T-helper 1 cell treated with Interleukin-12 subunit alpha and Interleukin-12 subunit beta and Interleukin-4 antibody, amounts not matched to agents 30 μg/mL and 1 μg/mL, for 36 hours (primary cell): ENCODE data around the gene MEIOB.
"Not testable (repeated sequence)": the region's sequence is repeated elsewhere in the genome, so short reads cannot be mapped to it uniquely, and the experiment has no call there.

ENCODE experiments used
- H3K27ac Mint-ChIP-seq: one replicate; pipeline ENCODE4 v1.8.0; 2021; ENCODE audit warnings: mild to moderate bottlenecking, mixed read lengths
- H3K27me3 Mint-ChIP-seq: one replicate; pipeline ENCODE4 v1.8.0; 2021; ENCODE audit warnings: low read depth, mixed read lengths
- H3K36me3 Mint-ChIP-seq: one replicate; pipeline ENCODE4 v1.8.0; 2021; ENCODE audit warnings: low read depth, mixed read lengths
- H3K4me1 Mint-ChIP-seq: one replicate; pipeline ENCODE4 v1.8.0; 2021; ENCODE audit warnings: low read depth, mixed read lengths
- H3K4me3 Mint-ChIP-seq: one replicate; pipeline ENCODE4 v1.8.0; 2021; ENCODE audit warnings: mild to moderate bottlenecking, moderate library complexity, mixed read lengths
- H3K9me3 Mint-ChIP-seq: one replicate; pipeline ENCODE4 v1.8.0; 2021; ENCODE audit warnings: mixed read lengths

The MEIOB gene

DNA sequence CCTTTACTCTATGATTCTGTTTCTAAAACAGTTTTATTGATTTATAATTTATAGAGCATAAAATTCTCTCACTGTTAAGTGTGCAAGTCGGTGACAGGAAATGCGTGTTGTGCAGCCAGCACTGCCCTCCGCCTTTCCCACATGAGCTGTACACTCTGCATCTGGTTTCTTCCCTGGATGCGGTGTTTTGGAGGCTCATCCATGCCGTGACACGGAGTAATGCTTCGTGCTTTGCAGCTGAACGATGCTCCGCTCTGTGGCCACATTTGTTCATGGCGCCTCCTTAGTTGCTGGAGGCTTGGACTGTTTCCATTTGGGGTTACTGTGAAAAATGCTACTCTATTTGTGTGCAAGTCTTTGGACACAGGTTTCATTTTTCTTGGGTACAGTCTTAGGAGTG lies 71.3 kb downstream of the MEIOB start:
- peaks cover 27% of the 10 kb centered on the region for H3K9me3 Mint-ChIP-seq
- no peak overlapping the region for H3K27ac Mint-ChIP-seq
- no peaks in the 10 kb centered on the region for H3K4me1 Mint-ChIP-seq
- no peaks in the 10 kb centered on the region for H3K27me3 Mint-ChIP-seq
- peaks cover 9% of the 10 kb centered on the region for H3K36me3 Mint-ChIP-seq
- no peak overlapping the region for H3K4me3 Mint-ChIP-seq

DNA sequence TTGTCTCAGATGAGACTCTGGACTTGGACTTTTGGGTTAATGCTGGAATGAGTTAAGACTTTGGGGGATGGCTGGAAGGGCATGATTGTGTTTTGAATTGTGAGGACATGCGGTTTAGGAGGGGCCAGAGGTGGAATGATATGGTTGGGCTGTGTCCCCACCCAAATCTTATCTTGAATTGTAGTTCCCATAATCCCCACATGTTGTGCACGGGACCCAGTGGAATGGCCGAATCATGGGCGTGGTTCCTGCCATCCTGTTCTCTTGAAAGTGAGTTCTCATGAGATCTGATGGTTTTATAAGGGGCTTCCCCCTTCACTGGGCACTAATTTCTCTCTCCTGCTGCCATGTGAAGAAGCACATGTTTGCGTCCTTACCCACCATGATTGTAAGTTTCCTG lies 72.7 kb downstream of the MEIOB start:
- H3K27ac Mint-ChIP-seq, H3K4me1 Mint-ChIP-seq, H3K27me3 Mint-ChIP-seq, H3K4me3 Mint-ChIP-seq, H3K36me3 Mint-ChIP-seq: not testable (repeated sequence)
- H3K9me3 Mint-ChIP-seq = peaks cover 27% of the 10 kb centered on the region

DNA sequence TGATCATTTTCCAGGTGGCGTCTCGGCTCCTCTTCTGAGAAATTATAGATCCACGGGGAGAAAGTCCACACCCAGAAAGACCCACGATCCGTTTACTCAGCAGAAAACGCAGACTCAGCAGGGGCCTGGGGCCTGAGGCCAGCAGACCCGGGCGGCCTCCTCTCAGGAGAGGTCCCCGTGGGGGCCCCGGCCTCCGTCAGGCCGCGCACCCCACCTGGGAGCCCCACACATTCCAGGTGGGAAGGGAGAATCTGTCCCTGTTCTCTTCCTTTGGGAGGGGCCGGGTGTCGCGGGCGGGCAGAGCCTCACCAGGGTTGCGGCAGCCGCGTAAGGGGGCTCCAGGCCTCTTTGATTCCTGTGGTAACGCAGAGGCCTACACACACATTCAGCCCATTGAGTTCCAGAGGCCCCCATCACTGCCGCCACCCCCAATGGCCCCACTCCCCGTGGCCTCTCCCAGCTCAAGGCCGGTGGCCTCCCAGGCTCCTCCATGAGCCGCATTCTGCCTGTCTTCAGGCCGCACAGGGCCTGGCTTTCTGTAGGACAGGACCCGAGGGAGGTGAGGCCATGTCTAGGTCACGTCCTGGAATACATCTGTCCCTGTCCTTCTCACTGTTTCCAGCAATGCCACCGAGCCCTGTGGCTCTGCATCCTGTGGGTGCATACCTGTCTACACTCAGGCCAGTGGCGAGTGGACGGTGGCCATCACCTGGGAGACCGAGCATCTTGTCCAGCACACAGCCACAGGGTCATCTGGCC lies 76.9 kb downstream of the MEIOB start:
- Mint-ChIP-seq H3K4me1 (no peaks in the 10 kb centered on the region), H3K9me3 (peaks cover 20% of the 10 kb centered on the region), H3K36me3 (peaks cover 3% of the 10 kb centered on the region), H3K4me3 (no peak overlapping the region), H3K27me3 (no peaks in the 10 kb centered on the region), H3K27ac (no peak overlapping the region)

DNA sequence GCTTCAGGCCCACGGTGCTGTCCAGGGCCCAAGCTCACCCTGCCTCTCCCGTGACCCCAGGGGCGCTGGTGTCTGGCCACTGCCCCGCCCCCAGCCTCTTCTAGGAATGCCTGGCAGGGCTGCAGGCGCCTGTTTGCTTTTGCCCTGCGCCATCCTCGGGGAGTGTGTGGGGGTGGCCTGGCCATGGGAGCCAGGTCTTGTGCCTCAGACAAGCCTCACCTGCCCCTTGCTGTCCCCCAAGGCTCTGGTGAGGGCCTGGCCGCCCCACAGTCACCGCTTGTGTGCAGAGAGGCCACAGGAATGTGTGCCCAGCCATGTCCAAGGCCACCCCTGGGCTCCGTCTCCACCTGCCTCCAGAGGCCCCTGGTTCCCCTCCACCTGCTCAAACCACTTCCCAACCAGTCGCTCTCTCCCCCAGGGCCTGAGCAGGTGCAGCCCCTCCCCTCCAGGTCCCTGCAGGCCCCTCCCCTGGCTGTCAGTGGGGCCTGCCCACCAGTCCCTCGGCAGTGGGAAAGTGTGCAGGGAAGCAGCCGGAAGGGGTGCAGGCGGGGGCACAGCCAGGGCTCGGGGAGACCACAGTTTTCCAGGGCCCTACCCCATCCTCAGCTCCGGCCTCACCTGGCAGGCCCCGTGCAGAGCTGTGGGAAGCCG lies 77.6 kb downstream of the MEIOB start:
- Mint-ChIP-seq H3K4me3 (no peak overlapping the region), H3K4me1 (no peaks in the 10 kb centered on the region), H3K27ac (no peak overlapping the region), H3K27me3 (no peaks in the 10 kb centered on the region), H3K9me3 (peaks cover 13% of the 10 kb centered on the region), H3K36me3 (peaks cover 3% of the 10 kb centered on the region)

DNA sequence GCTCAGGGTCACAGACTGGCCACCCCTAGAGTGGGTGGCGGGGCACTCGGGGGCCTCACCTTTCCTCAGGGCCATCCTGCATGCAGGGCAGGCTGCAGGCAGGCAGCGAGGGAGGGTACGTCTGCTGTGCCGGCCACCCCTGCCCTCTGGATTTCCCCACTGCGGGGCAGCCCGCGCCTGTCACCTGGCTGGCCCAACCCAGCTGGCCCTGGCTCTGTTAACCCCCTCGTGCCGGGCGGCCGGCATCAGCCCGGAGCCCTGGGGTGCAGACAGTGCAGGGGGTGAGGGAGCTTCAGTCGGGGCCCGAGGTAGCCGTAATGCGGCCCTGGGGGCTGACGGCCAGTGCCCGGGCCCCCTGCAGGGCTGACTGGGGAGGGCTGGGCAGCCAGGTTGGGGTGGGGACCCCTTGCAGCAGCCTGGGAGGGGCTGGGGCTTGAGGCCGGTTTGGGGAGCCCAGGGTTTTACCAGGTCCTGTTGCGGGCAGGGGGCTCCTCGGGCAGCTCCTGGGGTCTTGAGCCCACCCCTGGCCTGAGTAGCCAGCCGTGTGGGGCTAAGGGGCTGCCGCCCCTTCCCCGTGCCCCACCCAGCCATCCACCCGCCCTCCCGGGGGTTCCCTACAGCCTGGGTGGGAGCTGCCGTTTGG lies 78.3 kb downstream of the MEIOB start, which contains the start of gene IGFALS:
Gene IGFALS (minus strand): TSS at position 128 of the 643 bp plus-strand sequence. CDS start 53 bp downstream, at position 75.
- Mint-ChIP-seq H3K4me1 (no peaks in the 10 kb centered on the region), H3K9me3 (peaks cover 8% of the 10 kb centered on the region), H3K36me3 (peaks cover 4% of the 10 kb centered on the region), H3K4me3 (no peak within 1 kb of the TSS), H3K27ac (no peak within 1 kb of the TSS), H3K27me3 (no peaks in the 10 kb centered on the region)

DNA sequence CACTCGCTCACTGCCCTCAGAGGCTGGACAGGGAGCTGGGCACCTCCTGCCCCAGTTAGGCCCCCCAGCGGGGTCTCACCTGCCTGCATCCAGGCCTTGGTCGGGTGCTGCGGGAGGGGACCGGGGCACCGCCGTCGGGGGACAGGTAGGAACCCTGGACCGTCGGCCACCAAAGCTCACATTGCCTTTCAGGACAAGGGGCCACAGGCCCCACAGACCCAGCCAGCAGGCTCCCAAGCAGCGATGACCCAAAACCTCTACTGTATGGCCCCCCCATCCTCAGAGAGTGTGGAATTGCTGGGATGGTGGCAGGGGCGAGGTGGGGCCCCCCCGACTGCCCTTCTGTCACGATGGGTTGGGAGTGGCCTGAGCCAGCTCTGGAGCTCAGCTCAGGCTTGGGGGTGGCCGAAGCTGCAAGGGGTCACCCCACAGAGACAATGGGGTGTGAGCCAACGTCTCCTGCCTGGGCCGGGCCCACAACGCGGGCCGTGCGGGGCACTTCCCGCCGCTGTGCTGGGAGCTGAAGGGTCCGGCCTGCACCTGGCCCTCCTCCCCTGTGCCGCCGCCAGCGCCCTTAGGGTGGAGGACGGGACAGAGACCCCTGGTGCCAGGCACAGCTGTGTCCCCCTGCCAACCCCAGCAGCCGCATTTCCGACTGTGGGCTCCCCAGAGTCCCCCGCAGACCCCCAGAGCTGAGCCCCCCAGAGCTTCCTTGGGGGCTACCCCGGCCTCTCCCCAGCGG lies 79.0 kb downstream of the MEIOB start:
- H3K9me3 Mint-ChIP-seq = peaks cover 8% of the 10 kb centered on the region
- no peak overlapping the region for H3K4me3 Mint-ChIP-seq
- no peaks in the 10 kb centered on the region for H3K27me3 Mint-ChIP-seq
- H3K36me3 Mint-ChIP-seq = peaks cover 4% of the 10 kb centered on the region
- H3K27ac Mint-ChIP-seq = no peak overlapping the region
- H3K4me1 Mint-ChIP-seq = no peaks in the 10 kb centered on the region

DNA sequence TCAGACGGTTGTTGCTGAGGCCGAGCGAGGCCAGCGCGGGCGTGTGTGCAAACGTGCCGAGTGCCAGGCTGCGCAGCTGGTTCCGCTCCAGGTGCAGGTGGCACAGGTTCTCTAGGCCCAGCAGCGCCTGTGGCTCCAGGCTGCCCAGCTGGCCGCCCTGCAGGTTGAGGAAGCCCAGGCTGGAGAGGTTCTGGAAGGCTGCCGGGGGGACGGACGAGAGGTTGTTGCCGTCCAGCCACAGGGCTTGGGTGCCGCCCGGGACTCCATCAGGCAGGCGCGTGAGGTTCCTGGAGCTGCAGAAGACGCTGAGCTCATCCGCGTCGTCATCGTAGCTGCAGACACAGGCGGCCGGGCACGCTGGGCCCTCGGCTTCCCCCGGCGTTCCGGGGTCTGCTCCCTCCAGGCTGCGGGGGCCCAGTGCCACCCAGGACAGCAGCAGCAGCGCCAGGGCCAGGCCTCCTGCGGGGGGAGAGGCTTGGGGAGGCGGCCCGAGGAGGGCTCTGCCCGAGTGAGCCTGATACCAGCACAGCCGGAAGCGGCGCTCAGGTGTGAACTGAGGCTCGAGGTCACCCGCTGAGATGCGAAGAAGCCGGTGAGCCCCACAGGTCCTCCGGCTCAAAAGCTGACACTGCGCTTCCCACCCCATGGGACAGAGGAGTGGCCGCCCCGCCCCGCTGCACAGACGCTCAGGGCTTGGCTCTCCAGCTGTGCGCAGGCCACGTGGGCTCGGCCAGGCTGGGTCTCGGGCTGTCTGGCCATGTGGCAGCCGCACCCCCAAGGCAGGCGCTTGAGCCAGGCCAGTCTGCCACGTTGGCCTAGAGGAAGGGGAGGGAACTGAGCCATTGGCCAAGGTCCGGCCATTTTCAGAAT lies 79.8 kb downstream of the MEIOB start:
- H3K4me1 Mint-ChIP-seq = no peaks in the 10 kb centered on the region
- H3K27ac Mint-ChIP-seq = no peak overlapping the region
- no peak overlapping the region for H3K4me3 Mint-ChIP-seq
- peaks cover 2% of the 10 kb centered on the region for H3K9me3 Mint-ChIP-seq
- peaks cover 4% of the 10 kb centered on the region for H3K36me3 Mint-ChIP-seq
- H3K27me3 Mint-ChIP-seq = no peaks in the 10 kb centered on the region

DNA sequence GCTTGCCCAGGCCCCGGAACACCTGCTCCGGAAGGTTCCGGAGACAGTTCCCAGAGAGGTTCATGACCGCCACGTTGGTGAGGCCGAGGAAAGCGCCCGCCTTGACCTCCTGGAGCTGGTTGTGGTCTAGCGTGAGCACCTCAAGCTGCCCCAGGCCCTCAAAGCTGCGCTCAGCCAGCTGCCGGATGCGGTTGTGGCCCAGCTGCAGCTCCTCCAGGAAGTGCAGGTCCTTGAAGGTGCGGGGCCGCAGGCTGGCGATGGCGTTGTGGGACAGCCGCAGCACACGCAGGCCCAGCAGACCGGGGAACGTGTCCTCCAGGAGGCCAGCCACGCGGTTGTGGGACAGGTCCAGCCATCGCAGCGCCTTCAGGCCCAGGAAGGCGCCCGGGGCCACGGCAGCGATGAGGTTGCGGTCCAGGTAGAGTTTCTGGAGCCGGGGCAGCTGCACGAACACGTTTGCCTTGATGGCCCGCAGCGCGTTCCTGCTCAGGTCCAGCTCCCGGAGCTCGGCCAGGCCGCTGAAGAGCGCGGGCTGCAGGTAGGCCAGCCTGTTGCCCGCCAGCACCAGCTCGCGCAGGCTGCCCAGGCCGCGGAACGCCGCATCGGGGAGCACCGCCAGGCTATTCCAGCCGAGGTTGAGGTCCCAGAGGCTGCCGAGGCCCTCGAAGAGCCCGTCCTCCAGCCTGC lies 80.6 kb downstream of the MEIOB start:
- Mint-ChIP-seq H3K36me3 (peaks cover 4% of the 10 kb centered on the region), H3K27me3 (no peaks in the 10 kb centered on the region), H3K4me3 (no peak overlapping the region), H3K9me3 (no peaks in the 10 kb centered on the region), H3K4me1 (no peaks in the 10 kb centered on the region), H3K27ac (no peak overlapping the region)

DNA sequence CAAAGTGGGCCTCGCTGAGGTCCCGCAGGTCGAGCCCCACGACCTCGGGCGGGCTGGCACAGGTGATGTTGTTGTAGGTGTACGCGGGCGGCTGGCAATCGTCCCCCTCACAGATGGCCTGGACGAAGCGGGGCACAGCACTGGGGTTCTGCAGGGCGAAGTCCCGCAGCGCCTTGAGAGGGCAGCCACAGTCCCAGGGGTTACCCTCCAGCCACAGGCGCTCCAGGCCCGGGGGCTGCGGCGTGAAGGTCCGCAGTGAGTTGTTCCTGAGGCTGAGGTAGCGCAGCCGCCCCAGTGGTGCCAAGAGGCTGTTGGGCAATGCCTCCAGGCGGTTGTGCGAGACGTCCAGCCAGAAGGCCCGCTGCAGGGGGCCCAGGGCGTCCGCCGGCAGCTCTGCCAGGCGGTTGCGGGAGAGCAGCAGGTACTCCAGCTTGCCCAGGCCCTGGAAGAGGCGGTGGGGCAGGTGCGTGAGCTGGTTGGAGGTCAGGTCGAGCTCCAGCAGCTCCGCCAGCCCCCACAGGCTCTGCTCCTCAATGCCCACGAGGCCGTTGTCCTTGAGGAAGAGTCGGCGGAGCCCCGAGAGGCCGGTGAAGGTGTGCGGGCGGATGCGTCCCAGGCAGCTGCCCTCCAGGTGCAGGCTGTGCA lies 81.2 kb downstream of the MEIOB start:
- no peaks in the 10 kb centered on the region for H3K4me1 Mint-ChIP-seq
- no peak overlapping the region for H3K27ac Mint-ChIP-seq
- no peaks in the 10 kb centered on the region for H3K9me3 Mint-ChIP-seq
- no peak overlapping the region for H3K4me3 Mint-ChIP-seq
- peaks cover 4% of the 10 kb centered on the region for H3K36me3 Mint-ChIP-seq
- no peaks in the 10 kb centered on the region for H3K27me3 Mint-ChIP-seq

DNA sequence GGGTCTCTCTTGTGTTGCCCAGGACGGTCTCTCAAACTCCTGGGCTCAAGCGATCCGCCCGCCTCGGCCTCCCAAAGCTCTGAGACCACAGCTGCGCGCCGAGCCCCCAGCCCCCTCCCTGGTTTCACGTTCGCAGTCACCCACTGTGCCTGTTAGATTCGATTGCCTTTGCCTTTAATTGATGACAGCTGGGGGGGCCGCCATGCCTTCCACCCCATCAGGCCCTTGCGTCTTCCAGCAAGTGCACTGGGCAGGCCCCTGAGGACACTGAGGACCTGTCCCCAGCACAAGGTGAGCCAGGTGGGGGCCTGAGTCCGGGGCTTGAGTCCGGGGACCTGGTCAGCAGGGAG lies 81.7 kb downstream of the MEIOB start:
- no peak overlapping the region for H3K27ac Mint-ChIP-seq

DNA sequence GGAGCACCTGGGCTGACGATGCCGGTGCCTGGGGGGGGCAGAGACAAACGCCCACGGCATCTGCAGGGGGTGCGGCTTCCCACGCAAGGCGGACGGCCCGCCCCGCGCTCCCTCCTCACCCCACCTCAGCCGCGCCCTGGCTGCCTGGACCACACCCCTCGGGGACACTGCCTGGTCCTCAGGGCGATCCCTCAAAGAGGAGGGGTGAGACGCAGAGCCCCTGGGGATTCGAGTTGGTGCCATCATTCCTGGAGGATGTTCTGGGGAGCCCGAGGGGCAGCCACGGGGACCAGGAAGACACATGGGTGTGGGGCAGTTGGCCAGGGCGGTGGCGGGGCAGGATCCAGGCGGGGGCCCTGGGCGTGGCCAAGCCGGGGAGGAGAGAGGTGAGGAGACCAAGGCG lies 82.3 kb downstream of the MEIOB start:
- H3K9me3 Mint-ChIP-seq = no peaks in the 10 kb centered on the region
- H3K27ac Mint-ChIP-seq = no peak overlapping the region
- no peaks in the 10 kb centered on the region for H3K27me3 Mint-ChIP-seq
- H3K36me3 Mint-ChIP-seq = peaks cover 4% of the 10 kb centered on the region
- H3K4me1 Mint-ChIP-seq = no peaks in the 10 kb centered on the region
- H3K4me3 Mint-ChIP-seq = no peak overlapping the region

More for the DNA sequence above, 81.7 kb downstream of the MEIOB start:
- Mint-ChIP-seq H3K9me3 (no peaks in the 10 kb centered on the region), H3K36me3 (peaks cover 4% of the 10 kb centered on the region), H3K4me3 (no peak overlapping the region), H3K27me3 (no peaks in the 10 kb centered on the region), H3K4me1 (no peaks in the 10 kb centered on the region)

DNA sequence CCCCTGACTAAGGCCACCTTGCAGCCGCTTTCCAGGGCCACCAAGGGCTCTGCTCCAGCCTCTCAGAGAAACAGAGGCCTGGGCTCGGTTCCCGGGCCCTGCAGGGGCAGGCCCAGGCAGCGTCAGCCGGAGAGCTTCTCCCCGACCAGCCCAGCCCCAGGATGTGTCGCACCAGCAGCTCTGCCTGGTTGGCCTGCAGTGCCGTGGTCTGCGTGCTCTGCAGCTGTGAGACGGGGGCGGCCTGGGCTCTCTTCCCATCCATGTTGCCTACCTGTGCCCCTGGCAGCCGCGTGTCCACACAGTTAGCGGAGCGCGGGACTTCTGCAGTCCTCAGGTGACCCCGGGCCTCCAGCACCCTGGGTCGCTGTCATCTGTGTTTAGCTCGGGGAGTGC lies 83.3 kb downstream of the MEIOB start:
- Mint-ChIP-seq H3K27ac (no peak overlapping the region), H3K36me3 (peaks cover 4% of the 10 kb centered on the region), H3K27me3 (no peaks in the 10 kb centered on the region), H3K4me1 (no peaks in the 10 kb centered on the region), H3K9me3 (no peaks in the 10 kb centered on the region), H3K4me3 (no peak overlapping the region)

DNA sequence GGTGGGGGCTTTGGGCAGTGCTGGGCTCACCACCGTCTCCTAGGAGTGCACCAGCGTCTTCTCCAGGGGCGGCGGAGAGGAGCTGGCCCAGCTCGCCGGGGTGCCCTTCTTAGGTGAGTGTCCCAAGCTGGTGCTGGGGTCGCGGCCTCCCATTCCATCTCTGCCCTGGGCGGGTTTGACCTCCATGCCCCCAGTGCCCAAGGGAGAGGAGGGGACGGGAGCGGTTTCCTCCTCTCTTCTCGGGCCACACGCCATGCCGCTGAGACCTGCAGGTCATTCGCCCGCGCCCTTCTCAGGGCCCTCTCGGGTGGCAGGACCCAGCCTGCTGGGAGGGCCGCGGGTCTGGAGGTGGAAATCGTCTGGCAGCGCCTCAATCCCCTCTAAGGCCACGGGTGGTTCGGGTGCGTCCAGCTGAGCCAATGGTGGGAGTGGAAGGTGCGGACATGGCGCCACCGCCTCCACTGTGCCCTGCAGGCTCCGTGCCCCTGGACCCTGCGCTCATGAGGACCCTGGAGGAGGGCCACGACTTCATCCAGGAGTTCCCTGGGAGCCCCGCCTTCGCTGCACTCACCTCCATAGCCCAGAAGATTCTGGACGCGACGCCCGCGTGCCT lies 83.8 kb downstream of the MEIOB start:
- Mint-ChIP-seq H3K27me3 (no peaks in the 10 kb centered on the region), H3K4me1 (no peaks in the 10 kb centered on the region), H3K9me3 (no peaks in the 10 kb centered on the region), H3K36me3 (peaks cover 7% of the 10 kb centered on the region), H3K4me3 (no peak overlapping the region), H3K27ac (no peak overlapping the region)
